Measurements from ENCODE around the gene CCDC190.
"Not testable (repeated sequence)": the region's sequence is repeated elsewhere in the genome, so short reads cannot be mapped to it uniquely, and the experiment has no call there.

The CCDC190 gene

GRCh38 chr1:162877412-162877811 is 16.4 kb upstream of the CCDC190 start:
- no peak for DNase-seq

- no peak for DNase-seq
These were observed 15.8 kb upstream of the CCDC190 start for GRCh38 chr1:162876751-162877150.

GRCh38 chr1:162873671-162874666 is 13.0 kb upstream of the CCDC190 start:
- DNase-seq = no peak

- DNase-seq = no peak
These were observed 12.0 kb upstream of the CCDC190 start for GRCh38 chr1:162872981-162873380.

- not testable (repeated sequence) for DNase-seq
These were observed 10.4 kb upstream of the CCDC190 start for GRCh38 chr1:162871417-162871816.

GRCh38 chr1:162868972-162869371 is 8.0 kb upstream of the CCDC190 start:
- DNase-seq = no peak

- DNase-seq = no peak
These were observed 650 bp upstream of the CCDC190 start for GRCh38 chr1:162861625-162862024.

- DNase-seq = no peak
These were observed 1.8 kb downstream of the CCDC190 start for GRCh38 chr1:162859191-162859590.

GRCh38 chr1:162857850-162858249 is 3.1 kb downstream of the CCDC190 start:
- no peak for DNase-seq

GRCh38 chr1:162856260-162856659 is 4.7 kb downstream of the CCDC190 start:
- DNase-seq = no peak

- DNase-seq = no peak
These were observed 5.4 kb downstream of the CCDC190 start for GRCh38 chr1:162855461-162856150.

- peak; percentile 53 to 61 for DNase-seq
These were observed 6.6 kb downstream of the CCDC190 start for GRCh38 chr1:162854245-162854882.

- DNase-seq = no peak
These were observed 9.6 kb downstream of the CCDC190 start for GRCh38 chr1:162851341-162851740.

GRCh38 chr1:162849711-162850110 is 11.3 kb downstream of the CCDC190 start:
- no peak for DNase-seq

- peak; percentile 85 to 88 for DNase-seq
These were observed 13.0 kb downstream of the CCDC190 start for GRCh38 chr1:162847839-162848453.

- DNase-seq = no peak
These were observed 14.4 kb downstream of the CCDC190 start for GRCh38 chr1:162846256-162847212.

- DNase-seq = no peak
These were observed 16.8 kb downstream of the CCDC190 start for GRCh38 chr1:162844153-162844552.

- no peak for DNase-seq
These were observed 20.6 kb downstream of the CCDC190 start for GRCh38 chr1:162840250-162840839.

GRCh38 chr1:162838863-162839262 is 22.1 kb downstream of the CCDC190 start:
- DNase-seq = no peak

GRCh38 chr1:162835157-162835899 is 25.6 kb downstream of the CCDC190 start:
- no peak for DNase-seq

- no peak for DNase-seq
These were observed 28.5 kb downstream of the CCDC190 start for GRCh38 chr1:162832470-162832869.

All from activated CD4-positive, alpha-beta T cell treated with anti-CD3 and anti-CD28 coated beads, Interleukin-2, amount 50 U/mL, for 48 hours (primary cell).